ENCODE measurements around the gene GCM1. TPM values are rescaled to one million over a fixed set of nuclear protein-coding genes. Genes with fewer than 3 reads are reported as not detected.
A peak's percentile ranks its signal among the peaks of the same experiment; 100 is the strongest.

The GCM1 gene
- total and polyA plus RNA-seq, 4 experiments from 2014 or later: 0.11 to 0.15 TPM; not detected in 2

DNA sequence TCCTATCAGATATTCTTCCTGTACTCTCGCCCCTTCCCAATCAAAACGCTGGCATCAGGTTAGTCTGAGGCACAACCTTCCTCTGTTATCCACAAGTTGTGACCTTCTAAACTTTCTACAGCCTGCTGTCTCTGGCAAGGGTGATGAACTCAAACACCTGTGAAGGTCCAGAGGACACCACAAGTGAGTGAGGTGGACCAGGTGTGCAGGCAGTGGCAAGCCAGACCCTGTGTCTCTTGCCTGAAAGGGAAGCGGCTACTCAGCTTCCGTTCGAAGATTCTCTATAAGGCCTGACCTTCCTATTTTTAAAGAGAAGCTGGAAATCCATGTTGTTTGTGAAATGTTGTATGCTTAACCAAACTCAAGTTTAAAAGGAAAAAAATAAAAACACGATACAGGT lies 36.8 kb downstream of the GCM1 start:
- no peak overlapping the region for H3K27ac Mint-ChIP-seq
- Histone ChIP-seq H3K4me1 (ENCODE audit: insufficient read depth, low read length) (peaks cover 11% of the 10 kb centered on the region), H3K36me3 (ENCODE audit: insufficient read depth, low read length) (no peaks in the 10 kb centered on the region), H3K27ac (ENCODE audit: low read depth, low read length) (no peak overlapping the region), H3K27me3 (ENCODE audit: insufficient read depth, low read length) (no peaks in the 10 kb centered on the region), H3K4me3 (ENCODE audit: low read length in 2 of 2) (no peak overlapping the region), H3K9me3 (ENCODE audit: control insufficient read depth in 1 of 2, low read length in 2 of 2) (peaks cover 0 to 5% of the 10 kb centered on the region in 2 donors)
- intact Hi-C loops (cut with micrococcal nuclease): no loop called here
- no peaks in the 10 kb centered on the region for H3K36me3 Mint-ChIP-seq
- POLR2A ChIA-PET (ENCODE audit: partially characterized antibody): no interaction called here
- CTCF ChIA-PET (ENCODE audit: partially characterized antibody): interaction anchor here (1.0 to 1.5 kb wide), 2 partner anchors 540 to 616 kb away, joined by 3 to 4 read pairs; no protein-coding TSS in a partner anchor
- DNase-seq: no peak
- H3K4me3 Mint-ChIP-seq: no peak overlapping the region
- H3K9me3 Mint-ChIP-seq: peaks cover 0 to 9% (median 7%) of the 10 kb centered on the region in 8 donors
- no peaks in the 10 kb centered on the region for H3K27me3 Mint-ChIP-seq
- peaks cover 4 to 13% (median 7%) of the 10 kb centered on the region in 4 donors for H3K4me1 Mint-ChIP-seq

DNA sequence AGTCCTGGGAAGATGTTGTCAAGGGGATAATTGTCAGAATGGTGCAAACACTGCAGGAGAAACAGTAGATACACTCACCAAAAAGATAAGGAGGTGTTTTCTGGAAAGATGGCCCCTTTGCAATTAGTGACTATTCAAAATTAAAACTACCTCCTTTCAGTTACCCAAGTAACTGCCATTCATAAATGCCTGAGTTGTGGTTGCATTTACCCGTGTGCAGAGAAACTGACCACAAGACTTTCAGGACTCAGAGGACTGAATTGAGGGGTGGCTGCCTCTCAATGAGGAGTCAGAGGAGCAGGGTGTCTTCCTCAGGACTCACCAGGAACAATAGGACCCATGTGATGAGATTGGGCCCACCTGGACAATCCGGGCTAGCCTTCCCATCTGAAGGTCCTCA lies 39.0 kb downstream of the GCM1 start:
- no peak for DNase-seq
- peaks cover 0 to 5% (median 0%) of the 10 kb centered on the region in 8 donors for H3K9me3 Mint-ChIP-seq
- H3K27me3 ChIP-seq (ENCODE audit: insufficient read depth, low read length): no peaks in the 10 kb centered on the region
- H3K4me3 Mint-ChIP-seq: no peak overlapping the region
- POLR2A ChIA-PET (ENCODE audit: partially characterized antibody): no interaction called here
- H3K4me3 ChIP-seq (ENCODE audit: low read length in 2 of 2): no peak overlapping the region
- CTCF ChIA-PET (ENCODE audit: partially characterized antibody): no interaction called here
- no peak overlapping the region for H3K27ac ChIP-seq (ENCODE audit: low read depth, low read length)
- no peaks in the 10 kb centered on the region for H3K27me3 Mint-ChIP-seq
- peaks cover 4 to 13% (median 7%) of the 10 kb centered on the region in 4 donors for H3K4me1 Mint-ChIP-seq
- intact Hi-C loops (cut with micrococcal nuclease): no loop called here
- no peak overlapping the region for H3K27ac Mint-ChIP-seq
- peaks cover 0 to under 1% of the 10 kb centered on the region in 2 donors for H3K9me3 ChIP-seq (ENCODE audit: control insufficient read depth in 1 of 2, low read length in 2 of 2)
- no peaks in the 10 kb centered on the region for H3K36me3 Mint-ChIP-seq
- H3K4me1 ChIP-seq (ENCODE audit: insufficient read depth, low read length): peaks cover 11% of the 10 kb centered on the region
- no peaks in the 10 kb centered on the region for H3K36me3 ChIP-seq (ENCODE audit: insufficient read depth, low read length)

DNA sequence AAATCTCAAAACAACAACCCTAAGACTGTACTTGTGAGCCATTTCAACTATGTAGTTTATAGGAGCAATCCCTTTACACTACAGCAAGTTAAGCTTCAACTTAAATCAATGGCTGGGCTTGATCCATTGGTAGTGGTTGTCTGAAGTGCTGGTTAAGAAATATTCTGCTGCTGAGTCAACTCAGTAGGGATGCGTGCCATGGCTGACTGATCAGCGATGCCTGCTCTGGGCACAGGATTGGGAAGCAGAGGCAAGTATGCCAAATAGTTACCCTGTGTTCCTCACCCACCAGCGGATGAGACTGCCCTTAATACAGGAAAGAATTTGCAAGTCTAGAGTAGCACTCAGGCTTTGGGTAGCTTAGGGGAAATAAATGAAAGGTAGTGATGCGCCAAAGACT lies 41.5 kb downstream of the GCM1 start:
- no peak for DNase-seq
- no peak overlapping the region for H3K27ac ChIP-seq (ENCODE audit: low read depth, low read length)
- H3K27ac Mint-ChIP-seq: no peak overlapping the region
- peaks cover 0 to 7% of the 10 kb centered on the region in 2 donors for H3K36me3 Mint-ChIP-seq
- H3K9me3 ChIP-seq (ENCODE audit: control insufficient read depth in 1 of 2, low read length in 2 of 2): no peaks in the 10 kb centered on the region
- no peaks in the 10 kb centered on the region for H3K36me3 ChIP-seq (ENCODE audit: insufficient read depth, low read length)
- H3K27me3 Mint-ChIP-seq: no peaks in the 10 kb centered on the region
- H3K4me1 ChIP-seq (ENCODE audit: insufficient read depth, low read length): peaks cover under 1% of the 10 kb centered on the region
- H3K4me3 ChIP-seq (ENCODE audit: low read length in 2 of 2): no peak overlapping the region
- no peaks in the 10 kb centered on the region for H3K4me1 Mint-ChIP-seq
- no peaks in the 10 kb centered on the region for H3K27me3 ChIP-seq (ENCODE audit: insufficient read depth, low read length)
- H3K4me3 Mint-ChIP-seq: no peak overlapping the region
- intact Hi-C loops (cut with micrococcal nuclease): no loop called here
- POLR2A ChIA-PET (ENCODE audit: partially characterized antibody): no interaction called here
- CTCF ChIA-PET (ENCODE audit: partially characterized antibody): no interaction called here
- no peaks in the 10 kb centered on the region for H3K9me3 Mint-ChIP-seq

DNA sequence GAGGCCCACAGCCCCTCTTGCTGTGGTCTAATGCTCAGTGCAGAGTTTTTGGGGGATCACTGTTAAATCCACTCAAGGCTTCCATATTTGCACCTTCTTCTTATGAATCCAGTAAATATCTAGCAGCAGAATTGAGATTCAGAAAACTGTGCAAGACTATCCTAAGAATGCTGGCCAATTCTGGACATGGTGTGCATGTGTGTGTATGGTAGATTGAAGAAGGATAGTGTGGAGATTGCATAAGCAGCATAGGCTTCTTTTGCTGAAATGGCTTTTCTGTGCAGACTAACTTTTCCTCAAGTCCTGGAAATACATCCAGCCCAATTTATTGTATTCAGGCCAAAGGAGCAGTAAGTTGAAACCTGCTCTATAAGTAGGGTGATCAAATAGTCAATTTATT lies 43.7 kb downstream of the GCM1 start:
- Mint-ChIP-seq H3K4me3 (no peak overlapping the region), H3K9me3 (no peaks in the 10 kb centered on the region), H3K27ac (no peak overlapping the region), H3K4me1 (no peaks in the 10 kb centered on the region), H3K36me3 (peaks cover 9 to 26% of the 10 kb centered on the region in 2 donors), H3K27me3 (no peaks in the 10 kb centered on the region)
- Histone ChIP-seq H3K9me3 (ENCODE audit: control insufficient read depth in 1 of 2, low read length in 2 of 2) (no peaks in the 10 kb centered on the region), H3K27ac (ENCODE audit: low read depth, low read length) (no peak overlapping the region), H3K27me3 (ENCODE audit: insufficient read depth, low read length) (no peaks in the 10 kb centered on the region), H3K36me3 (ENCODE audit: insufficient read depth, low read length) (peaks cover 5% of the 10 kb centered on the region), H3K4me1 (ENCODE audit: insufficient read depth, low read length) (no peaks in the 10 kb centered on the region), H3K4me3 (ENCODE audit: low read length in 2 of 2) (no peak overlapping the region)
- intact Hi-C loops (cut with micrococcal nuclease): no loop called here
- no peak for DNase-seq
- ChIA-PET CTCF (ENCODE audit: partially characterized antibody) (interaction anchor here (0.9 to 2.5 kb wide), 3 partner anchors 8 to 380 kb away, joined by 3 to 10 read pairs (median 7); no protein-coding TSS in a partner anchor), POLR2A (ENCODE audit: partially characterized antibody) (no interaction called here)

DNA sequence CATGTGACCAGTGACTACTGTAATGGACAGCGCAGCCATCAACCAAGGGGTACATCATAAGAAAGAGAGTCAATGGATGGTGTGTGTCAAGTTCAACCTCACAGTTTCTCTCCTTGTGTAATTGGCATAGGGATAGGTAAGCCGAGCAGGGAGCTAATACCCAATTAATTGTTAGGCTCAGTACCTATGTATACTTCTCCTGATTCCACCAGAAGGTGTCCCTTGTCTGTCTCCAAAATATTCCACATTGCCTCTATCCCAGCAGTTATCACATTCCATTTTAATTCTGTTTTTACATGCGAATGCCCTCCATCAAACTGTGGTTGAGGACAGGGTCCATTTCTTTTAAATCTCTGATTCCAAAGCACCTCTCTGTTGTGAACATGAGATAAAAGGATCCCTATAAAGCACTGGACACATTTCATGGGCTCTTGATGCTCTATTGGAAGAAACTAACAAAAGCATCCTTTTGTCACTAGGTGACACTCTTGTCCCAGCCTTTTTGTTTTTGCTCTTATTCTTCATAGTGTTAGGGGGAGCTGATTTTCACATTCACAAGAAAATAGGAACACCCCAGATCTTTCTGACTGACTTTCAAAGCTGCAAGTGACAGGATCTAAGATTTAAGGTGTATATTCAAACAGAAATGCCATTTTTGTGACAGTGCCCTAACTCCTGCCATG lies 44.5 kb downstream of the GCM1 start:
- H3K27ac Mint-ChIP-seq: peak overlapping the region in 1 of 7 donors; percentile 71
- no peaks in the 10 kb centered on the region for H3K27me3 Mint-ChIP-seq
- Histone ChIP-seq H3K27ac (ENCODE audit: low read depth, low read length) (no peak overlapping the region), H3K9me3 (ENCODE audit: control insufficient read depth in 1 of 2, low read length in 2 of 2) (no peaks in the 10 kb centered on the region), H3K36me3 (ENCODE audit: insufficient read depth, low read length) (peaks cover 5% of the 10 kb centered on the region), H3K4me3 (ENCODE audit: low read length in 2 of 2) (no peak overlapping the region), H3K27me3 (ENCODE audit: insufficient read depth, low read length) (no peaks in the 10 kb centered on the region), H3K4me1 (ENCODE audit: insufficient read depth, low read length) (no peaks in the 10 kb centered on the region)
- CTCF ChIA-PET (ENCODE audit: partially characterized antibody): interaction anchor here (0.7 to 2.5 kb wide), 4 partner anchors 9 to 381 kb away, joined by 3 to 10 read pairs (median 5); no protein-coding TSS in a partner anchor
- peaks cover 11 to 30% of the 10 kb centered on the region in 2 donors for H3K36me3 Mint-ChIP-seq
- no peaks in the 10 kb centered on the region for H3K4me1 Mint-ChIP-seq
- POLR2A ChIA-PET (ENCODE audit: partially characterized antibody): no interaction called here
- DNase-seq: no peak
- H3K9me3 Mint-ChIP-seq: no peaks in the 10 kb centered on the region
- intact Hi-C loops (cut with micrococcal nuclease): no loop called here
- no peak overlapping the region for H3K4me3 Mint-ChIP-seq

DNA sequence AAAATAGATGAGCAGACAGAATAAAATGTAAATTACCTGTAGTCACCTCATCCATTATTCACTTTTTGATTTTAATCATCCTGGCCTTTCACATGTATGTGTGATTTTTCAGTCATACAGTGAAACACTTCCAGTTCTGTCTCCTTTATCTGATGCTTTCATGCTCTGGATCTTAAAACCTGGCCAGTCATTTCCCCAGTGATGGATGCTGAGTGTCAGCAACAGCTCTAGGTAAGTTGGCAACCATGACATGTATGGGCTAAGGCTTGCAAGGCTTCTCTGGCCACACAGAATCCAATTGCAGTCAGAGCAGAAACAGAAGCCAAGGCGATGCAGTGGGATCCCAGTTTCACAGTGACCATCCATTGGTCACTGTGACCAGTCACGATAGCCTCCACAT lies 47.6 kb downstream of the GCM1 start:
- Mint-ChIP-seq H3K4me1 (no peaks in the 10 kb centered on the region), H3K9me3 (no peaks in the 10 kb centered on the region), H3K27ac (peak overlapping the region in 2 of 7 donors; percentile 35 to 58), H3K4me3 (no peak overlapping the region), H3K27me3 (no peaks in the 10 kb centered on the region), H3K36me3 (peaks cover 29 to 54% of the 10 kb centered on the region in 2 donors)
- ChIA-PET CTCF (ENCODE audit: partially characterized antibody) (no interaction called here), POLR2A (ENCODE audit: partially characterized antibody) (no interaction called here)
- Histone ChIP-seq H3K4me3 (ENCODE audit: low read length in 2 of 2) (no peak overlapping the region), H3K9me3 (ENCODE audit: control insufficient read depth in 1 of 2, low read length in 2 of 2) (no peaks in the 10 kb centered on the region), H3K27me3 (ENCODE audit: insufficient read depth, low read length) (no peaks in the 10 kb centered on the region), H3K27ac (ENCODE audit: low read depth, low read length) (no peak overlapping the region), H3K4me1 (ENCODE audit: insufficient read depth, low read length) (no peaks in the 10 kb centered on the region), H3K36me3 (ENCODE audit: insufficient read depth, low read length) (peaks cover 19% of the 10 kb centered on the region)
- DNase-seq: no peak
- intact Hi-C loops (cut with micrococcal nuclease): no loop called here

DNA sequence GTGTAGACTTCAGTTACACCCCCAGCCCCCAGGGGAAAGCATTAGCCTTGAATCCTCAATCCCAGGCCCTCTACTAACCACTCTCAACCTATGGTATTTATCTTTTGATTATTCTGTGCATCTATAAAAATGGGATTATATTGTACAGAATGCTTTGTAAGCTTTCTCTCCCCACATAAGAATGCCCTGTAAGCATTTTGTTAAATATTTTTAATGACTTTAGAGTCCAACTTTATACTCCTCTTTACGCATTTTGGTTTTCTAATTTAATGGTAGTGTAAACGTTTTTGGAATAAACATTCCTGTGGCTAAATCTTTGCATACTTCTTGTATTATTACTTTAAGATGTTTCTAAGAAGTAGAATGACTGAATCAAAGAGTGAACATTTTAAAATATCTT lies 48.1 kb downstream of the GCM1 start:
- DNase-seq: no peak
- H3K4me3 Mint-ChIP-seq: no peak overlapping the region
- no peaks in the 10 kb centered on the region for H3K4me1 Mint-ChIP-seq
- Histone ChIP-seq H3K4me1 (ENCODE audit: insufficient read depth, low read length) (no peaks in the 10 kb centered on the region), H3K9me3 (ENCODE audit: control insufficient read depth in 1 of 2, low read length in 2 of 2) (no peaks in the 10 kb centered on the region), H3K27me3 (ENCODE audit: insufficient read depth, low read length) (no peaks in the 10 kb centered on the region), H3K36me3 (ENCODE audit: insufficient read depth, low read length) (peaks cover 23% of the 10 kb centered on the region), H3K27ac (ENCODE audit: low read depth, low read length) (no peak overlapping the region), H3K4me3 (ENCODE audit: low read length in 2 of 2) (no peak overlapping the region)
- POLR2A ChIA-PET (ENCODE audit: partially characterized antibody): no interaction called here
- H3K9me3 Mint-ChIP-seq: no peaks in the 10 kb centered on the region
- H3K27ac Mint-ChIP-seq: peak overlapping the region in 2 of 7 donors; percentile 22 to 24
- peaks cover 34 to 58% of the 10 kb centered on the region in 2 donors for H3K36me3 Mint-ChIP-seq
- H3K27me3 Mint-ChIP-seq: no peaks in the 10 kb centered on the region
- CTCF ChIA-PET (ENCODE audit: partially characterized antibody): no interaction called here
- intact Hi-C loops (cut with micrococcal nuclease): no loop called here

Measured in CD4-positive, alpha-beta memory T cell (primary cell).